Fibroblast of villous mesenchyme (primary cell): ENCODE results near the gene TBX10. TPM values are rescaled to one million over a fixed set of nuclear protein-coding genes. Genes with fewer than 3 reads are reported as not detected.
"Not testable (repeated sequence)": the region's sequence is repeated elsewhere in the genome, so short reads cannot be mapped to it uniquely, and the experiment has no call there.

Experiments used
- DNase-seq: peaks from one replicate; pipeline ENCODE4 v3.0.0-alpha.2; 2010; ENCODE audit warnings: low read depth
- H3K4me3 ChIP-seq: 2 replicates; pipeline ENCODE4 v1.5.1; 2011; ENCODE audit warnings: low read depth, mild to moderate bottlenecking, low read length
- CTCF ChIP-seq: IDR thresholded peaks from 2 replicates; pipeline ENCODE4 v1.5.1; 2012; ENCODE audit warnings: low read depth, mild to moderate bottlenecking, low read length; ENCODE audit not compliant: insufficient read depth
- total RNA-seq: library from RNA; depleted of rRNA; stranded (reverse); fragments of >200 nt; gene quantifications from 2 replicates; pipeline ENCODE4 v1.2.3, GENCODE V29; 2012

TBX10 gene
- total RNA-seq, 1 donor: not detected

- no peak for DNase-seq
- TF ChIP-seq CTCF: no peak
Measured at GRCh38 chr11:67608486-67608885, 31.1 kb downstream of the TBX10 start.

DNA sequence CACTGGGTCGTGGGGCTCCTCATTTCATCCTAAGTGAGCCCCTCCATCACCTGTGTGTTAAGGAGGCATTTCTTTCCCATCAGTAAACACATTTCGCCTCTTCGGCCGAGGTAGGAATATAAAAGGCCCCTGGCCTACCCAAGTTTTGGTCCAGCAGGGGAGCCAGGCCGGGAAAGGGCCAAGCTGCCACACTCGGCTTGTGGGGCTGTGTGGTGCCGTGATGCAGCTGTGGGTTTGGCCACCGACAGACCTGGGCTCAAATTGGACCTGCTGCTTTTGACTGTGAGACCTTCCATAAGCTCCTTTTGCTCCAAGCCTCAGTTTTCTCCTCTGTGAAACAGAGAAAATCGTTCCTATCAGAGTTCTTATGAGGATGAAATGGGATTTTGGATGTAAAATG is 32.1 kb downstream of the TBX10 start:
- peak overlapping the region; percentile 97 for H3K4me3 ChIP-seq
- TF ChIP-seq CTCF: no peak
- no peak for DNase-seq

More at GRCh38 chr11:67608486-67608885, 31.1 kb downstream of the TBX10 start:
- H3K4me3 ChIP-seq: no peak overlapping the region

- DNase-seq: peak; percentile 91
- peak within 1 kb of the TSS; percentile 97 for H3K4me3 ChIP-seq
- peak; percentile 53 for TF ChIP-seq CTCF
Measured at GRCh38 chr11:67606492-67607295, 32.9 kb downstream of the TBX10 start, which contains the start of gene NDUFV1. Gene NDUFV1, plus strand, starts transcription at chr11:67606936. Its CDS starts 69 bp downstream, at chr11:67607005.

GRCh38 chr11:67606093-67606491 is 33.5 kb downstream of the TBX10 start:
- H3K4me3 ChIP-seq: peak overlapping the region; percentile 97
- peak; percentile 32 for DNase-seq
- TF ChIP-seq CTCF: no peak

GRCh38 chr11:67605231-67606011 is 34.1 kb downstream of the TBX10 start:
- DNase-seq: peak; percentile 21
- TF ChIP-seq CTCF: no peak
- no peak overlapping the region for H3K4me3 ChIP-seq

- H3K4me3 ChIP-seq: no peak overlapping the region
- no peak for TF ChIP-seq CTCF
- DNase-seq: no peak
Measured at GRCh38 chr11:67604815-67605214, 34.7 kb downstream of the TBX10 start.

DNA sequence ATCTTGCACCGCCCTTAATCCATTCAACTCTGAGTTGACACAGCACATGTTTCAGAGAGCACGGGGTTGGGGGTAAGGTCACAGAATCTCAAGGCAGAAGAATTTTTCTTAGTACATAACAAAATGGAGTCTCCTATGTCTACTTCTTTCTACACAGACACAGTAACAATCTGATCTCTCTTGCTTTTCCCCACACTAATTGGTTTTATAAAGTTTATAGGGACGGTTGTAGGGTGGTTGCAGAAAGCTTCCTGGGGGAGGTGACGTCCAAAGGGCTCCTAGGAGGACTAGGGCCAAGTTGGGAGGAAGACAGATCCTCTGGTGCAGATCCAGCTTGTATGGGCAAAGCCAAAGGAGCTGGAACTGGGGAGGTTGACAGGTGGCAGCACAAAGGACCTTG is 35.4 kb downstream of the TBX10 start:
- H3K4me3 ChIP-seq, DNase-seq: not testable (repeated sequence)
